Natural killer cell (primary cell): ENCODE measurements around the gene STRBP. TPM values are rescaled to one million over a fixed set of nuclear protein-coding genes. Genes with fewer than 3 reads are reported as not detected.

ENCODE experiments used
- ATAC-seq, 3 donors: fragments of 150-1000 bp in 2 of 3; fragments of 200-7000 bp in 1 of 3; cut with Tn5 transposase; 1 replicate in 1 of 3; 2 replicates in 2 of 3; pipeline ENCODE4 v1.10.0; 2021; ENCODE audit warnings: mild to moderate bottlenecking in 2 of 3, moderate library complexity in 2 of 3
- DNase-seq, 2 donors: peaks; one replicate each; pipeline versions ENCODE4 v3.0.0 to v3.0.0-alpha.2; 2013 to 2021; ENCODE audit warnings: mixed read lengths in 1 of 2
- H3K27ac ChIP-seq: one replicate; pipeline ENCODE4 v1.5.1; 2013; ENCODE audit warnings: mild to moderate bottlenecking, low read length
- H3K27me3 ChIP-seq: one replicate; pipeline ENCODE4 v1.6.1; 2013; ENCODE audit warnings: low read length; ENCODE audit not compliant: control insufficient read depth, insufficient read depth
- H3K36me3 ChIP-seq: one replicate; pipeline ENCODE4 v1.6.1; 2013; ENCODE audit warnings: low read length; ENCODE audit not compliant: control insufficient read depth, insufficient read depth
- H3K4me1 ChIP-seq: one replicate; pipeline ENCODE4 v1.6.1; 2013; ENCODE audit warnings: low read length; ENCODE audit not compliant: control insufficient read depth, insufficient read depth
- H3K4me3 ChIP-seq: one replicate; pipeline ENCODE4 v1.5.1; 2013; ENCODE audit warnings: low read length
- H3K9me3 ChIP-seq: one replicate; pipeline ENCODE4 v1.6.1; 2013; ENCODE audit warnings: low read length; ENCODE audit not compliant: control insufficient read depth, insufficient read depth
- H3K27ac Mint-ChIP-seq, 2 donors: one replicate each; pipeline ENCODE4 v1.8.0; 2022; ENCODE audit warnings: mild to moderate bottlenecking in 2 of 2, mixed read lengths in 2 of 2, moderate library complexity in 1 of 2
- H3K27me3 Mint-ChIP-seq, 2 donors: one replicate each; pipeline ENCODE4 v1.8.0; 2022; ENCODE audit warnings: low read depth in 2 of 2, mixed read lengths in 2 of 2
- H3K36me3 Mint-ChIP-seq: one replicate; pipeline ENCODE4 v1.8.0; 2022; ENCODE audit warnings: mixed read lengths
- H3K4me1 Mint-ChIP-seq, 2 donors: one replicate each; pipeline ENCODE4 v1.8.0; 2022; ENCODE audit warnings: mixed read lengths in 2 of 2
- H3K4me3 Mint-ChIP-seq: one replicate; pipeline ENCODE4 v1.8.0; 2022; ENCODE audit warnings: mild to moderate bottlenecking, moderate library complexity, mixed read lengths
- H3K9me3 Mint-ChIP-seq, 2 donors: one replicate each; pipeline ENCODE4 v1.8.0; 2022; ENCODE audit warnings: mixed read lengths in 2 of 2
- WGBS: methylation state at CpG from one replicate; pipeline ENCODE4 v1.1.7; 2013; ENCODE audit warnings: missing lambda C conversion rate; ENCODE audit not compliant: insufficient coverage; 5-methylcytosine and 5-hydroxymethylcytosine counted together
- intact Hi-C: fragments of 100-400 bp; cut with micrococcal nuclease; formaldehyde crosslinking; loops from one replicate; pipeline ENCODE4 v1.14.2; 2022
- total RNA-seq, 4 donors: library from RNA; stranded (reverse); fragments of 120-200 nt in 1 of 4; gene quantifications; one replicate each; pipeline versions ENCODE4 v1.2.3 to v1.2.4, GENCODE V29; 2013 to 2022
- TF ChIP-seq, protein P1 (sequence below): fragments of 200-600 bp; IDR thresholded peaks from one replicate; pipeline ENCODE4 v1.8.0; 2022; ENCODE audit warnings: antibody characterized with exemption

Gene STRBP
- total RNA-seq, 3 donors from 2014 or later (not counting 1 experiment from before 2014, with no cell fraction given), result 6.0 to 8.3 (median 7.9) TPM

DNA sequence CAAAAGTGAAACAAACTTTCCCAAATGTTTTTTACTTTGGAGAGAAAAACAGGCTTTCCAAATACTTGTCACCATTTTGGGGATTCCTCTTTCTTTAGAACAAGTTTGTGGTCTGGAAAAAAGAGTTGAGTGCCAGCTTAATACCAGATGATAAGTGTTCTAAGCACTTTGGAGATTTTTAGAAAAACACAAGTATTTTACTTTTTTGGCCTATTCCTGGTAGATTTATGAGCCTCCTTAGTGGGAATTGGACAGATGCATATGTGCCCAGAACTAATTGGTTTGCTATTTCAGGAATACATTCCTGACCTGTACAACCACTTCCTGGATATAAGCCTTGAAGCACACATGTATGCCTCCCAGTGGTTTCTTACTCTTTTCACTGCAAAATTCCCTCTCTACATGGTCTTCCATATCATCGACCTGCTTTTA lies 194.4 kb downstream of the STRBP start:
- intact Hi-C loops, result no loop called here
- TF ChIP-seq, protein P1, sequence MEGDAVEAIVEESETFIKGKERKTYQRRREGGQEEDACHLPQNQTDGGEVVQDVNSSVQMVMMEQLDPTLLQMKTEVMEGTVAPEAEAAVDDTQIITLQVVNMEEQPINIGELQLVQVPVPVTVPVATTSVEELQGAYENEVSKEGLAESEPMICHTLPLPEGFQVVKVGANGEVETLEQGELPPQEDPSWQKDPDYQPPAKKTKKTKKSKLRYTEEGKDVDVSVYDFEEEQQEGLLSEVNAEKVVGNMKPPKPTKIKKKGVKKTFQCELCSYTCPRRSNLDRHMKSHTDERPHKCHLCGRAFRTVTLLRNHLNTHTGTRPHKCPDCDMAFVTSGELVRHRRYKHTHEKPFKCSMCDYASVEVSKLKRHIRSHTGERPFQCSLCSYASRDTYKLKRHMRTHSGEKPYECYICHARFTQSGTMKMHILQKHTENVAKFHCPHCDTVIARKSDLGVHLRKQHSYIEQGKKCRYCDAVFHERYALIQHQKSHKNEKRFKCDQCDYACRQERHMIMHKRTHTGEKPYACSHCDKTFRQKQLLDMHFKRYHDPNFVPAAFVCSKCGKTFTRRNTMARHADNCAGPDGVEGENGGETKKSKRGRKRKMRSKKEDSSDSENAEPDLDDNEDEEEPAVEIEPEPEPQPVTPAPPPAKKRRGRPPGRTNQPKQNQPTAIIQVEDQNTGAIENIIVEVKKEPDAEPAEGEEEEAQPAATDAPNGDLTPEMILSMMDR, result no peak
- no CpG with 5 or more reads among the region's 1 CpG for WGBS
- H3K4me1 Mint-ChIP-seq, result no peaks in the 10 kb centered on the region
- H3K27me3 Mint-ChIP-seq, result no peaks in the 10 kb centered on the region
- Histone ChIP-seq H3K4me3 (no peak overlapping the region), H3K4me1 (no peaks in the 10 kb centered on the region), H3K27ac (no peak overlapping the region), H3K27me3 (no peaks in the 10 kb centered on the region), H3K36me3 (peaks cover 46% of the 10 kb centered on the region), H3K9me3 (no peaks in the 10 kb centered on the region)
- no peak overlapping the region for H3K4me3 Mint-ChIP-seq
- H3K27ac Mint-ChIP-seq, result no peak overlapping the region
- H3K36me3 Mint-ChIP-seq, result peaks cover 16% of the 10 kb centered on the region
- H3K9me3 Mint-ChIP-seq, result no peaks in the 10 kb centered on the region
- ATAC-seq (no peak), DNase-seq (no peak)

DNA sequence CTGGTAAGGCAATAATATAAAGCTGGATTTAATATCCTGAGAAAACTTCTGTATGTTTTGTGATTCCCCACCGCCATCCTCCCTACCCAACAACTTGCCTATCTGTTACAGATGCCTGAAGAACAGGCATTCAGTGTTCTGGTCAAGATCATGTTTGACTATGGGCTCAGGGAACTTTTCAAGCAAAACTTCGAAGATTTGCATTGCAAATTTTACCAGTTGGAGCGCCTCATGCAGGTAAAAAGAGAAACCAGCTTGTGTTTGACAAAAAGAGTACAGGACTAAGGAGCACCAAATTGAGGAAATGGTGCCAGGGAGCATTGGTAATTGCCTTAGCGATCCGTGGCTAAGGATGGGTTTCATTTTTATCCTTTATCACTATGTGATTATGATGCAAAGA lies 194.9 kb downstream of the STRBP start:
- Mint-ChIP-seq H3K4me1 (no peaks in the 10 kb centered on the region), H3K36me3 (peaks cover 16% of the 10 kb centered on the region)

DNA sequence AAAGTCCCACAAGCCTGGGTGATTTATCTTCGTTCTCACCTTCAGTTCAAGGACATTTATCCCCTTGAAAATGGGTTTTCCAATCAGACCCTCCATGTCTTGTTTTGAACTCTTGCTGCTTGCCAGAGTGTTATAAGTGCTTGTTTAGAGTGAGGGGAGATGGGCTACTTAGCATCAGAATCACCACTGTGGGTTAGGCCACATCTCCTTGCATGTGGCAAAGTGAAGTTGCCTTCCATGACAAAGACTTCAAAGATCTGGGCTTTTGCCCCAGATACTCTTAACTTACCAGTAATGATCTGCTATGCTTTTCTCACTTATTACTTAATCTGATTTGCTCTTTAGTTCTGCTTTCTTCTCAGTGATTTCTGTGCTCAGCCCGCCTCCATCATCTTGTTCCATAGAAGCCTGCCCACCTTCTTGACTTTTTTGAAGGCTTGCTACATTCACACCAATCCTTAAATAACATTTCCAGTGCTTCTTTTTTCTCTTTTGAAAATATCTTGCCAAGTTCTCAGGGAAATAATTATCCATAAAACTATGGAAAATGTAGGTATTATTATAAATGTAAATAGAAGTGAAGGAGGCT lies 195.9 kb downstream of the STRBP start:
- H3K4me3 ChIP-seq, result no peak overlapping the region
- Mint-ChIP-seq H3K4me3 (no peak overlapping the region), H3K27ac (no peak overlapping the region), H3K27me3 (no peaks in the 10 kb centered on the region), H3K9me3 (no peaks in the 10 kb centered on the region), H3K36me3 (peaks cover 16% of the 10 kb centered on the region), H3K4me1 (no peaks in the 10 kb centered on the region)
- H3K36me3 ChIP-seq, result peaks cover 44% of the 10 kb centered on the region
- ATAC-seq, result no peak
- H3K27me3 ChIP-seq, result no peaks in the 10 kb centered on the region
- intact Hi-C loops, result no loop called here
- no peak overlapping the region for H3K27ac ChIP-seq
- no peak for DNase-seq
- no peaks in the 10 kb centered on the region for H3K4me1 ChIP-seq
- 96% methylated on average over 1 of the region's 2 CpGs for WGBS
- H3K9me3 ChIP-seq, result no peaks in the 10 kb centered on the region
- TF ChIP-seq, protein P1, result no peak

More for the DNA sequence above, 194.9 kb downstream of the STRBP start:
- peaks cover 44% of the 10 kb centered on the region for H3K36me3 ChIP-seq
- no peak overlapping the region for H3K4me3 Mint-ChIP-seq
- H3K9me3 Mint-ChIP-seq, result no peaks in the 10 kb centered on the region
- H3K4me3 ChIP-seq, result no peak overlapping the region
- no peak for ATAC-seq
- DNase-seq, result no peak
- TF ChIP-seq, protein P1, result no peak
- intact Hi-C loops, result no loop called here
- no peak overlapping the region for H3K27ac Mint-ChIP-seq
- no peaks in the 10 kb centered on the region for H3K27me3 ChIP-seq
- no peaks in the 10 kb centered on the region for H3K9me3 ChIP-seq
- WGBS, result 87% methylated on average over 3 of the region's 5 CpGs
- H3K27ac ChIP-seq, result no peak overlapping the region
- H3K4me1 ChIP-seq, result no peaks in the 10 kb centered on the region
- no peaks in the 10 kb centered on the region for H3K27me3 Mint-ChIP-seq

Other genes with a start within 250 kb of the STRBP start
- 1 to 10 TPM in 1 of 3 donors, not detected in 2; 1.9 TPM for gene GPR21, start 234.9 kb downstream of the STRBP start, total RNA-seq
- not detected for gene CRB2, start 87.6 kb upstream of the STRBP start, total RNA-seq